HepG2 (cell line): Measurements from ENCODE around the gene MID1.

ENCODE experiments used
- CTCF ChIP-seq: sonication (generic); formaldehyde crosslinking; IDR thresholded peaks from 2 replicates; pipeline ENCODE4 v1.5.0; 2020; ENCODE audit warnings: mild to moderate bottlenecking, missing genetic modification reagents, moderate library complexity
- HDAC6 ChIP-seq: fragments of 200-600 bp; sonication (generic); IDR thresholded peaks from 2 replicates; pipeline ENCODE4 v1.7.0; 2017; ENCODE audit warnings: mild to moderate bottlenecking, antibody characterized with exemption, low read length, low read depth
- HMGXB4 ChIP-seq, 2 experiments: sonication (generic) in 1 of 2; formaldehyde crosslinking in 1 of 2; IDR thresholded peaks; 2 replicates each; pipeline versions ENCODE4 v1.4.0 to v1.6.1; 2018 to 2020; ENCODE audit warnings: missing genetic modification reagents in 2 of 2, borderline replicate concordance in 1 of 2, low read depth in 1 of 2, mild to moderate bottlenecking in 1 of 2, missing biosample characterization in 1 of 2
- MAFG ChIP-seq: sonication (generic); formaldehyde crosslinking; IDR thresholded peaks from 2 replicates; pipeline ENCODE4 v1.5.1; 2020; ENCODE audit warnings: mild to moderate bottlenecking, missing genetic modification reagents
- MATR3 ChIP-seq: sonication (generic); formaldehyde crosslinking; IDR thresholded peaks from 2 replicates; pipeline ENCODE4 v1.4.0; 2020; ENCODE audit warnings: missing genetic modification reagents
- POLR2AphosphoS5 ChIP-seq: IDR thresholded peaks from 2 replicates; pipeline ENCODE4 v1.6.1; 2012; ENCODE audit warnings: low read depth, low read length
- ZNF138 ChIP-seq: sonication (generic); formaldehyde crosslinking; IDR thresholded peaks from 2 replicates; pipeline ENCODE4 v1.5.0; 2020; ENCODE audit warnings: mild to moderate bottlenecking, low read depth, missing genetic modification reagents
- ZNF142 ChIP-seq: sonication (generic); formaldehyde crosslinking; IDR thresholded peaks from 2 replicates; pipeline ENCODE4 v1.4.0; 2020; ENCODE audit warnings: missing genetic modification reagents
- ZNF335 ChIP-seq: sonication (generic); formaldehyde crosslinking; IDR thresholded peaks from 2 replicates; pipeline ENCODE4 v1.4.0; 2020; ENCODE audit warnings: missing genetic modification reagents
- ZNF777 ChIP-seq: sonication (generic); formaldehyde crosslinking; IDR thresholded peaks from 2 replicates; pipeline ENCODE4 v1.4.0; 2020; ENCODE audit warnings: missing genetic modification reagents
- ZNF800 ChIP-seq: sonication (generic); formaldehyde crosslinking; IDR thresholded peaks from 2 replicates; pipeline ENCODE4 v1.4.0; 2020; ENCODE audit warnings: missing genetic modification reagents

GRCh38 chrX:10615931-10616774, 4.2 kb downstream of the MID1 start:
- no peak for TF ChIP-seq MAFG (CRISPR knock-in tag)
- TF ChIP-seq HDAC6, result no peak
- no peak for TF ChIP-seq ZNF142 (CRISPR knock-in tag)
- no peak for TF ChIP-seq ZNF777
- TF ChIP-seq MATR3, result no peak
- TF ChIP-seq ZNF138, result no peak
- no peak for TF ChIP-seq CTCF (CRISPR knock-in tag)
- TF ChIP-seq ZNF800, result no peak
- no peak for TF ChIP-seq HMGXB4 (CRISPR knock-in tag; IDR thresholded peaks at IDR 0.05; ENCODE audit: borderline replicate concordance in 1 of 2, low read depth in 1 of 2)
- no peak for TF ChIP-seq ZNF335 (CRISPR knock-in tag)
- TF ChIP-seq POLR2AphosphoS5, result no peak
